Fibroblast of mammary gland (primary cell): Measurements from ENCODE around the gene MEGF6.

Experiments used
- DNase-seq: peaks from one replicate; pipeline ENCODE4 v3.0.0-alpha.2; 2010; ENCODE audit warnings: low read depth
- H3K4me3 ChIP-seq: 2 replicates; pipeline ENCODE4 v1.5.1; 2011; ENCODE audit warnings: low read depth, mild to moderate bottlenecking, low read length, moderate library complexity; ENCODE audit not compliant: control insufficient read depth
- CTCF ChIP-seq: conservative IDR thresholded peaks from 2 replicates; pipeline ENCODE4 v1.5.1; 2011; ENCODE audit warnings: low read depth, low read length, inconsistent platforms; ENCODE audit not compliant: control insufficient read depth, insufficient read depth

MEGF6 gene

GRCh38 chr1:3603156-3603555, 8.2 kb downstream of the MEGF6 start:
- no peak overlapping the region for H3K4me3 ChIP-seq
- DNase-seq = no peak
- TF ChIP-seq CTCF = no peak

DNA sequence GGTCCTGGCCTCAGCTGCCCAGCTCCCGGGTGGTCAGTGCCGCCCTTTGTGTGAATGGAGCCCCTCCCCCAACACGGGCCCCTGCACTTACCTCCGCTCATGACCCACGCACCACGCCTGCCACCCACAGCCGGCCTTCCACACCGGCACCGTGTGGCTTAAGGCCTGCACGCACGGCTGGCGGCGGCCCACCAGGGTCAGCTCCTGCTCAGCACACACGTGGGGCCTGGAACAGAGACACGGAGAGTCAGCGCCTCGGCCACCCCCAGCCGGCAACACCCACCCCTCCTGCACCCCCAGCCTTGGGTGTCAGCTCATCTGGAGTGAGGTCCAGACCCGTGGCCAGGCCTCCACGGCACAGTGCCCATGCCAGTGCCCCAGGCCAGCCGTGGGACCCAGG, 8.9 kb downstream of the MEGF6 start:
- no peak overlapping the region for H3K4me3 ChIP-seq
- DNase-seq = no peak
- no peak for TF ChIP-seq CTCF

GRCh38 chr1:3601743-3602142, 9.6 kb downstream of the MEGF6 start:
- TF ChIP-seq CTCF = no peak
- no peak overlapping the region for H3K4me3 ChIP-seq
- DNase-seq = no peak

GRCh38 chr1:3600354-3600753, 11.0 kb downstream of the MEGF6 start:
- no peak overlapping the region for H3K4me3 ChIP-seq
- DNase-seq = no peak
- no peak for TF ChIP-seq CTCF

GRCh38 chr1:3599816-3600215, 11.5 kb downstream of the MEGF6 start:
- H3K4me3 ChIP-seq = no peak overlapping the region
- no peak for DNase-seq
- TF ChIP-seq CTCF = no peak

DNA sequence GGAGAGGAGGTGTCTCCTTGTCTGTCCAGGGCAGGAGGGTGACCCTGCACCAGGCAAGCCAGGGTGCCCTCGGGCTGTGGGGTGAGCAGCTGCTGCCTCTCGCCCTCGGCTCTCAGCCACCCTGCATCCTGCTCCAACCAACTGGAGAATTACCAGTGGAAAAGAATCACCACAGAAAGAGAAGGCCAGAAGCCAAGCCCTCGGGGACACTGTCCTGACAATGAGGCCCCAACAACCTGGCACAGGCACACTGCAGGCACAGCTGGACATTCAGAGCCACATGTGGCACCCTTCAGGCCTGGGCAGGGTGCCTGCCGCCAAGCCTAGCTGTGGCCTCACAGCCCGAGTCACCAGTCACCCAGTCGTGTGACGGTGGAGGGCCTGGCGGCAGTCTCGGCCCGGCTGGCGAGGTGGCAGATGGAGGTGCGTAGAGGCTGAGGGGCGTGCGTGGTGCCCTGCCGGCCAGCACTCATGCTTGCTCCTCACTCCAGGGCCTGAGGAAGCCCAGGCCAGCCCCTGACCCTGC, 12.0 kb downstream of the MEGF6 start:
- no peak for TF ChIP-seq CTCF
- no peak for DNase-seq

GRCh38 chr1:3598522-3599285, 12.6 kb downstream of the MEGF6 start:
- DNase-seq = no peak

More for the DNA sequence above, 12.0 kb downstream of the MEGF6 start:
- no peak overlapping the region for H3K4me3 ChIP-seq

More at GRCh38 chr1:3598522-3599285, 12.6 kb downstream of the MEGF6 start:
- TF ChIP-seq CTCF = no peak
- H3K4me3 ChIP-seq = no peak overlapping the region
